ENCODE results near the gene EYS. TPM values are rescaled to one million over a fixed set of nuclear protein-coding genes. Genes with fewer than 3 reads are reported as not detected.

EYS gene
- total and polyA plus RNA-seq, 9 of the 15 experiments (the other 6 are each of a cell fraction or from before 2014, with no cell fraction given) = 0.03 to 0.36 (median 0.10) TPM; not detected in 2

GRCh38 chr6:64896939-64897338 lies 810.1 kb downstream of the EYS start:
- POLR2A ChIA-PET = no interaction called here

More at GRCh38 chr6:64896939-64897338, 810.1 kb downstream of the EYS start:
- H3K36me3 ChIP-seq (ENCODE audit: control insufficient read depth, insufficient read depth, low read length) = no peaks in the 10 kb centered on the region
- H3K4me3 ChIP-seq = no peak overlapping the region
- in situ Hi-C loops (cut with MboI) (no loop called here), intact Hi-C loops (cut with micrococcal nuclease) (no loop called here)
- no peaks in the 10 kb centered on the region for H4K20me1 ChIP-seq (replicated peaks; ENCODE audit: control insufficient read depth, insufficient read depth, low read length)
- DNase-seq (ENCODE audit: extremely low read depth in 1 of 4, low spot score in 3 of 4) (no peak), ATAC-seq (no peak), FAIRE-seq (no peak)
- H3K9me1 ChIP-seq (ENCODE audit: control insufficient read depth, insufficient read depth, low read length) = no peaks in the 10 kb centered on the region
- CTCF ChIA-PET (ENCODE audit: low intra/inter-chr PET ratio) = no interaction called here
- no peaks in the 10 kb centered on the region for H3K9me3 ChIP-seq (replicated peaks; ENCODE audit: control insufficient read depth, insufficient read depth, low read depth, low read length)
- no peak overlapping the region for H3K27ac ChIP-seq (ENCODE audit: extremely low read depth, low read depth, low read length)
- no peak overlapping the region for H2AFZ ChIP-seq (ENCODE audit: low read depth, low read length)
- H3K27me3 ChIP-seq (ENCODE audit: control insufficient read depth in 2 of 2, insufficient read depth in 2 of 2, low read length in 2 of 2) = no peaks in the 10 kb centered on the region
- H3K79me2 ChIP-seq (ENCODE audit: control insufficient read depth, insufficient read depth, low read length) = no peaks in the 10 kb centered on the region
- no peaks in the 10 kb centered on the region for H3K4me1 ChIP-seq (replicated peaks in 1 of 2; ENCODE audit: control insufficient read depth in 2 of 2, insufficient read depth in 2 of 2, low read length in 2 of 2)
- TF ChIP-seq TOE1 (IDR thresholded peaks at IDR 0.05; ENCODE audit: borderline replicate concordance) (no peak), TOE1 (CRISPR knock-in tag; IDR thresholded peaks at IDR 0.05; ENCODE audit: borderline replicate concordance, low read depth) (no peak), SOX6 (IDR thresholded peaks at IDR 0.05) (no peak), BDP1 (IDR thresholded peaks at IDR 0.05; ENCODE audit: insufficient read depth, insufficient read length) (no peak), ZNF449 (CRISPR knock-in tag; IDR thresholded peaks at IDR 0.05) (no peak), MTA3 (IDR thresholded peaks at IDR 0.05; ENCODE audit: borderline replicate concordance) (no peak), ZC3H8 (IDR thresholded peaks at IDR 0.05) (no peak), FOXA1 (IDR thresholded peaks at IDR 0.05; ENCODE audit: borderline replicate concordance) (no peak), ARID4B (CRISPR knock-in tag; IDR thresholded peaks at IDR 0.05) (no peak), ZNF408 (CRISPR knock-in tag; IDR thresholded peaks at IDR 0.05; ENCODE audit: low read depth) (no peak), KAT8 (IDR thresholded peaks at IDR 0.05; ENCODE audit: low read depth) (no peak), KLF16 (IDR thresholded peaks at IDR 0.05) (no peak), THRB (CRISPR knock-in tag; conservative IDR thresholded peaks at IDR 0.05) (no peak)
- no peak overlapping the region for H3K9ac ChIP-seq (ENCODE audit: insufficient read depth in 1 of 2, low read depth in 2 of 2, low read length in 2 of 2)
- no TSS peak for BruUV-seq (replicated peaks)
- 0% methylated on average over 4 of the region's 4 CpGs for WGBS (ENCODE audit: insufficient coverage, low coverage, missing lambda C conversion rate)
- no peak overlapping the region for H3K4me2 ChIP-seq (ENCODE audit: insufficient read depth, low read length)
